AG09309 (cell line): ENCODE results near the gene TMEM271.

Experiments
- DNase-seq: peaks from one replicate; pipeline ENCODE4 v3.0.0-alpha.2; 2010; ENCODE audit warnings: low read depth
- H3K4me3 ChIP-seq: 2 replicates; pipeline ENCODE4 v1.5.1; 2011; ENCODE audit warnings: mild to moderate bottlenecking, low read depth, low read length, moderate library complexity; ENCODE audit not compliant: control insufficient read depth
- CTCF ChIP-seq: IDR thresholded peaks from 2 replicates; pipeline ENCODE4 v1.5.1; 2011; ENCODE audit warnings: mild to moderate bottlenecking, low read depth, low read length, inconsistent platforms; ENCODE audit not compliant: insufficient read depth, control insufficient read depth; ENCODE audit errors: missing control alignments

TMEM271 gene

DNA sequence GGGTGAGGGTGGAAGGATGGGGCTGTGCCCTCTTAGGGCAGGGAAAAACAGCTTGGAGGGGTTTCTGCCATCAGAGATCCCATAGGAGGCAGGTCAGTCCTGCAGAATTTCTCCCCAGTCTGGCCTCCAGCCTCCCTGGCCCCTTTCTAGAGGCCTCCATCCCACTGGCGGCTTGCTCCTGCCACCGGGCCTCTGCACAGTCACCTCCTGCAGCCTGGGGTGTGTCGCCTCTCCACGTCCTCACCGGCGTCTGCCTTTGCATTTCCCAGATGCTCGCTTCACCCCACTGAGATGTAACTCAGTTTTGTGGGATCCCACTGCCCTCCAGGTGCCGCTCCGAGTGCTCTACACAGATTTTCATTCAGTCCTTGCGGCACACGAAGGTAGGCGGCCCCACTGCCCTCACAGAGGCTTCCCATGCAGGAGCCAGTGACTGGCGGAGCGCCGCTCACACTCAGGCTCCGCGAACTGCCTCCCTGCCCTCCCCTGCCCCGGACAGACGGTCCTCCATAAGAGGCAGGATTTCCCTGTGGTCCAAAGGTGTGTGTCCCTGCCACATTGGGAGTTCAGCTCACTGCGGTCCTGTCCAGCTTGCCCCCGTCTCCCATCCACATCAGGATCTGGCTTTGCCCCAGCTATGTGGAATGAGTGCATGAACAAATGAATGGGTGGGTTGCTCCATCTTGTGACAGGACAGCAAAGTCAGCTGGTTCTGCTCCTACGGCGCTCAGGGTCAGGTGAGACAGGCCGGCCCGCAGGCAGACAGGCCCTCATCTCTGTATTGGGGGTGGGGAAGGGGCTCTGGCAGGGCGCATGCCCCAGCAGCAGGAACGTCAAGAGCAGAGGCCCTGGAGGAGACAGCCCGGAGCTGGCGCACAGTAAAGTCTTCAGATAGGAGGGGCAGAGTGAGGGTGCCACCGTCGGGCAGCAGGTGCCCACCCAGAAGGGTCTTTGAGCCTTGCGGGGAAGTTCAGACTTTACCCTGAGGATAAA lies 2.7 kb upstream of the TMEM271 start:
- no peak overlapping the region for H3K4me3 ChIP-seq
- TF ChIP-seq CTCF = no peak
- no peak for DNase-seq

- no peak for DNase-seq
- no peak overlapping the region for H3K4me3 ChIP-seq
Measured at GRCh38 chr4:577499-578450, 1.7 kb upstream of the TMEM271 start.

GRCh38 chr4:576991-577498 lies 950 bp upstream of the TMEM271 start:
- DNase-seq = no peak

More at GRCh38 chr4:577499-578450, 1.7 kb upstream of the TMEM271 start:
- TF ChIP-seq CTCF = no peak

GRCh38 chr4:575281-576141 lies 584 bp downstream of the TMEM271 start:
- DNase-seq = peak; percentile 2
- no peak overlapping the region for H3K4me3 ChIP-seq
- TF ChIP-seq CTCF = no peak

More at GRCh38 chr4:576991-577498, 950 bp upstream of the TMEM271 start:
- no peak overlapping the region for H3K4me3 ChIP-seq
- no peak for TF ChIP-seq CTCF

DNA sequence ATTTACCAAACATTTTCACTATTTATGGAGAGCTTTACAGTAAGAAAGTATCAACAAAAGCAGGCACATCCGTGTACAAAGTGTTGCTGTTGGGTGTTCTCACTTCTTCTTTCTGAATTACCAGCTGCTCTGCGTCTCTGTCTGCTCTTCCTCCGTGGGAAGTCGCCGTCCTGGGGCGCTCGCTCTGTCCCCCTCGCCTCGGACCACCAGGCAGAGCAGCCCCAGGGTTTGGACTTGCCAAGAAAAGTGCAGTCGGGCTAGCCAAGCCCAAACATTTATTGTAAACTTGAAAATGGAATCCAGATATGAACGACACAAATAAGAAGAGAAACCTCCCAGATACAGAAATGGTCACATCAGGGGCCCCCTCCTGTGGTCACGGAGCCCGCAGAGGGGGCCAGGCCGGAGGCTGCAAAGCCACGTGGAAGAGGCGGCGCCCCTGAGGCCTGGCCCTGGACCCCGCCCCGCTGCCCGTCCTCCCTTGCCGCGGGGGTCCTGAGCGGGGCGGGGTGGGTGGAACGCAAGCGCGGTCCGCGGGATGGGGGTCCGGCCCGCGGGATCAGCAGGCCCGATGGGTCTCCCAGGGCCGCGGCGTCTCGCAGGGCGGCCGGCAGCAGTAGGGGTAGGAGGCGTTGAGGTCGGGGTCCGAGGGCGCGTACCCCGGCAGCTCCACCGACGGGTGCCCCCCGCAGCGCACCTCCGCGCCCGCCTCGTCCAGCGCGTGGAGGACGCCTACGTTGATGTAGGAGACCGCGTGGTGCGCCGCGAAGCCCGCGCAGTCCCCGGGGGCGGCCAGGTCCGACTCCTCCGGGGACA lies 1.5 kb downstream of the TMEM271 start:
- no peak overlapping the region for H3K4me3 ChIP-seq
- TF ChIP-seq CTCF = no peak
- DNase-seq = no peak
